IgD-negative memory B cell (primary cell): ENCODE results near the gene CRISP2. TPM values are rescaled to one million over a fixed set of nuclear protein-coding genes. Genes with fewer than 3 reads are reported as not detected.

Experiments used
- H3K27ac Mint-ChIP-seq, 3 donors: one replicate each; pipeline ENCODE4 v1.8.0; 2020 to 2022; ENCODE audit warnings: mild to moderate bottlenecking in 3 of 3, mixed read lengths in 3 of 3, moderate library complexity in 1 of 3
- H3K27me3 Mint-ChIP-seq: one replicate; pipeline ENCODE4 v1.8.0; 2021; ENCODE audit warnings: mixed read lengths
- H3K36me3 Mint-ChIP-seq: one replicate; pipeline ENCODE4 v1.8.0; 2020; ENCODE audit warnings: mild to moderate bottlenecking, mixed read lengths
- H3K4me1 Mint-ChIP-seq, 3 donors: one replicate each; pipeline ENCODE4 v1.8.0; 2020 to 2022; ENCODE audit warnings: mixed read lengths in 3 of 3, mild to moderate bottlenecking in 1 of 3
- H3K4me3 Mint-ChIP-seq, 4 donors: one replicate each; pipeline ENCODE4 v1.8.0; 2020 to 2022; ENCODE audit warnings: mild to moderate bottlenecking in 4 of 4, mixed read lengths in 4 of 4, moderate library complexity in 3 of 4
- H3K9me3 Mint-ChIP-seq, 3 donors: one replicate each; pipeline ENCODE4 v1.8.0; 2020 to 2021; ENCODE audit warnings: mixed read lengths in 3 of 3, mild to moderate bottlenecking in 1 of 3
- polyA plus RNA-seq: library from polyadenylated mRNA; unstranded; fragments of 300-500 nt; fragmentation: Illumina TruSeq; gene quantifications from one replicate; pipeline ENCODE4 v1.2.3, GENCODE V29; 2021

CRISP2 gene
- polyA plus RNA-seq, 1 donor from 2014 or later: not detected

DNA sequence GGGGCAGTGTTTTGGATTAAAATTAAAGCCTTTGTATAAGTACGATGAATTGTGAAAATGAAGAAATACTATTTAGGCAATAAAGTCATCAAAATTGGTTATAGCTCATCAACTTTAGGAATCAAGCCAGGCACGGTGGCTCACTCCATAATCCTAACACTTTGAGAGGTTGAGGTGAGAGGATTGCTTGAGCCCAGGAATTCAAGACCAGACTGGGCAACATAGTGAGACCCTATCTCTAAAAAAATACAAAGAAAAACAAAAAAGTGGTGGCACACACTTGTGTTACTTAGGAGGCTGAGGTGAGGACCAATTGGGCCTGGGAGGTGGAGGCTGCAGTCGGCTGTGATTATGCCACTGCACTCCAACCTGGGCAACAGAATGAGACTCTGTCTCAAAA is 68.2 kb downstream of the CRISP2 start:
- Mint-ChIP-seq H3K4me3 (no peak overlapping the region), H3K27me3 (peaks cover 2% of the 10 kb centered on the region), H3K9me3 (peaks cover 0 to 4% (median 0%) of the 10 kb centered on the region in 3 donors), H3K27ac (no peak overlapping the region), H3K36me3 (no peaks in the 10 kb centered on the region), H3K4me1 (no peaks in the 10 kb centered on the region)

Other genes starting within 250 kb of the CRISP2 start
- not detected for gene GLYATL3, start 213.6 kb downstream of the CRISP2 start, polyA plus RNA-seq
- gene C6orf141, start 162.9 kb downstream of the CRISP2 start, polyA plus RNA-seq: not detected
- gene RHAG, start 76.7 kb downstream of the CRISP2 start, polyA plus RNA-seq: not detected
- gene CRISP3, start 30.8 kb upstream of the CRISP2 start, polyA plus RNA-seq: not detected
- not detected for gene PGK2, start 73.7 kb upstream of the CRISP2 start, polyA plus RNA-seq
- not detected for gene CRISP1, start 153.0 kb upstream of the CRISP2 start, polyA plus RNA-seq